Measurements from ENCODE around the gene GUF1.
A peak's percentile ranks its signal among the peaks of the same experiment; 100 is the strongest.

The GUF1 gene

DNA sequence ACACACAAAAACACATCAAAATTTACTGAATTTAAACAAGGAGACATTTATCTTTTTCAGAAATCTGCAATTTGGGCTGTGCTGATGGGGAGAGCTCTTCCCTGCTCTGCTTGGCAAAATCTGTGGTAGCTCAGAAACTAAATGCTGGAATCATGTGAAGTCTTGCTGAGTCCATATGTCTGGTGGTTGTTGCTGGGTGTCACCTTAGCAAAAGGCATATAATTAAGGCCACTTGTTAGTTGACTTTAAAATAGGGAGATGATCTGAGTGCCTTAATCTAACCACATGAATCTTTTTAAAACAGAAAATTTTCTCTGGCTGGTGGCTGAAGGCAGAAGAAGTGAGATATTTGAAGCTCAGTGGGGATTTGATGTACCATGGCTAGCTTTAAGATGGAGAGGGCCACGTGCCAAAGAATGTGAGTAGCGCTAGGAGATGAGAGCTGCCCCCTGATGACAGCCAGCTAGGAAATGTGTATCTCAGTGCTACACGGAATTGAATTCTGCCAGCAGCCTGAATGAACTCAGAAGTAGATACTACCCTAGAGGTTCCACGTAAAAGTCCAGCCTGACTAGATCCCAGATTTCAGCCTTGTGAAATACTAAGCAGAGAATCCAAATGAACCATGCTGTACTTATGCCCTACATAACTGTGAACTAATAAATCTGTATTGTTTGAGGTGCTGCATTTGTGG lies 7.6 kb upstream of the GUF1 start:
- H3K27ac Mint-ChIP-seq = no peak overlapping the region
- H3K36me3 Mint-ChIP-seq (ENCODE audit: low read depth) = no peaks in the 10 kb centered on the region
- H3K9me3 Mint-ChIP-seq = no peaks in the 10 kb centered on the region
- peaks cover 2% of the 10 kb centered on the region for H3K4me1 Mint-ChIP-seq (ENCODE audit: low read depth)
- peaks cover 5% of the 10 kb centered on the region for H3K27me3 Mint-ChIP-seq (ENCODE audit: low read depth)
- no peak overlapping the region for H3K4me3 Mint-ChIP-seq

DNA sequence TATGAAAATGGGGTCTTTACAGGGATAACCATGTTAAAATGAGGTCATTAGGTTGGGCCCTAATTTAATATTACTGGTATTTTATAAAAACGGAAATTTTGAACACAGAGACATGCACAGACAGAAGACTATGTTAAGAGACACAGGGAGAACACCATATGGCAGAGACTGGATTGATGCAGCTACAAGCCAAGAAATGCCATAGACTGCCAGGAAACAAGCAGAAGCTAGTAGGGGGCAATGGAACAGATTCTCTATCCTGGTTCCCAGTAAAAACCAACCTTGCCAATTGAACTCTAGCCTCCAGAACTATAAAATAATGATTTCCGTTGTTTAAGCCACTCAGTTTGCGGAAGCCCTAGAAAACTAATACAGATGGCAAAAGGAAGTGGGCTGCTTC lies 6.6 kb upstream of the GUF1 start:
- Mint-ChIP-seq H3K9me3 (no peaks in the 10 kb centered on the region), H3K4me3 (no peak overlapping the region), H3K27me3 (ENCODE audit: low read depth) (peaks cover 10% of the 10 kb centered on the region), H3K36me3 (ENCODE audit: low read depth) (no peaks in the 10 kb centered on the region), H3K27ac (no peak overlapping the region), H3K4me1 (ENCODE audit: low read depth) (peaks cover 2% of the 10 kb centered on the region)

DNA sequence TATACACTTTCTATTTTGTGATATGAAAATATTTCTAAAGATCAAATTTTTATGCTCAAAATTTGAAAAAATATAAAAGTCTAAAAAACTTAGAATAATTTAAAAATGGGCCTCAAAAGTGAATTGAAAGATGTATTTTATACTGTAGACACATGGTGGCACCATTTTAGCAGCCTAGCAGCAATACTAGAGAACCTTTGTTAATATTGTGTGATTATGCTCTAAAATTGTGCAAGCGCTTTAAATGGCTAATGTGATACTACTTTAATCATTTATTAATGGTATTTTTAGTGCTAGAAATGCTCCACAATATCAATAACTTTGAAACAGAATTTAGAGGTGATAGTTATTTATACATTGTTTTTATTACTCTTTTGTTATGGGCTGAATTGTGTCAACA lies 3.7 kb upstream of the GUF1 start:
- Mint-ChIP-seq H3K4me3 (no peak overlapping the region), H3K9me3 (no peaks in the 10 kb centered on the region), H3K4me1 (ENCODE audit: low read depth) (peaks cover 13% of the 10 kb centered on the region), H3K36me3 (ENCODE audit: low read depth) (peaks cover 1% of the 10 kb centered on the region), H3K27me3 (ENCODE audit: low read depth) (peaks cover 10% of the 10 kb centered on the region), H3K27ac (no peak overlapping the region)

DNA sequence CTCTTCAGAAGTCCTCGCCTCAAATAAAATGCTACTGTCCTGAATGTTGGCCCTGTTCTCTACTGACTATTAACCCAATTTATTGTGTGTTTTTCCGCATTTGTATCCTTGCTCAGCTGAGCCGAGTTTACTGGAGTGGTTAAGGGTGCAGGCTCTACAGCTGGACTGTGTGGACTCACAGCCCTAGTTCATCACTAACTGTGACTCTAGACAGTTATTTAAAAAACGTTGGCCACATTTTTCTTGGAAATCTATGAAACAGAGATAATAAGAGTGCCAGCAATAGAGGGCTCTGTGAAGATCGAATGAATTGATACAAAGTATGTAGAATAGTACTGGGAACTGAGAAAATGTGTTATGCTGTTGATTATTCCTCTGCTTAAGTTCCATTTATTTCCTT lies 2.9 kb upstream of the GUF1 start:
- Mint-ChIP-seq H3K27ac (no peak overlapping the region), H3K4me3 (no peak overlapping the region), H3K27me3 (ENCODE audit: low read depth) (peaks cover 10% of the 10 kb centered on the region), H3K4me1 (ENCODE audit: low read depth) (peaks cover 15% of the 10 kb centered on the region), H3K9me3 (no peaks in the 10 kb centered on the region), H3K36me3 (ENCODE audit: low read depth) (peaks cover 1% of the 10 kb centered on the region)

DNA sequence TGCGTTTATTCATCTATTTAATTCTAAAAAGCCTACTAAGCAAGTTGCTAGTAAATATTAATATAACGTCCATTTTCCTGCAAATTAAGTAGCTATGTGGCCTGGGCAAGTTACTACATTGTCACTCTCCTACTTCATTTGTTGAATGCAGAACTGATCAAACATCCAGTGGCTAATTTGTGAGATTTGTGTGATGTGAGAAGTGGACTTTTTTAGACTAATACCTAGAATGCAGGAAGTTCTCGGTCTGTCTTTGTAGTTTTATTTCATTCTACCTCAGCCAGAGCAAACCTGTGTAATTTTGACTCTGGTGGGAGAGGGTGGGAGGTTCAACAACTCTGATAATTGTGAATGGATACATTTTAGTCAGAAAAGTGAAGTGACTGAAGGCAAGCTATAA lies 840 bp downstream of the GUF1 start:
- Mint-ChIP-seq H3K4me1 (ENCODE audit: low read depth) (peaks cover 28% of the 10 kb centered on the region), H3K9me3 (no peaks in the 10 kb centered on the region), H3K36me3 (ENCODE audit: low read depth) (peaks cover 11% of the 10 kb centered on the region), H3K27me3 (ENCODE audit: low read depth) (peaks cover 5% of the 10 kb centered on the region), H3K27ac (peak overlapping the region; percentile 96), H3K4me3 (peak overlapping the region; percentile 96)

DNA sequence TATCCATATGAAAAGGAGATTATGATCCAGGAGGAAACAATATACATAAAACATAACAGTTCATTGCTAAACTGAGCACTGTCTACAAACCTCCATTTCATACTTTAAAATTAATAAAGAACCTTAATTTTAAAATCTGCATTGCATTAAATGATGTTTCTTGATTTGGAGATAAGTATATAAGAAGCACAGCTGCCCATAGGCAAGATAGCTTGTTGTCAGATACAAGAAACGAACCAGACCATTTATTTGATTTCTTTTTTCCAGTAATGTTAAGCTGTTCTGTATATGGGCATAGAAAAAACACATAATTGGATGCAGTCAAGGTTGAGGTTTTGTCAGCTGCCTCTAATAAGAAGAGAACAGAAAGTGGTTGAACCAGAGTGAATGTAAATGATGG lies 6.4 kb downstream of the GUF1 start:
- H3K36me3 Mint-ChIP-seq (ENCODE audit: low read depth) = peaks cover 46% of the 10 kb centered on the region
- H3K27me3 Mint-ChIP-seq (ENCODE audit: low read depth) = no peaks in the 10 kb centered on the region

DNA sequence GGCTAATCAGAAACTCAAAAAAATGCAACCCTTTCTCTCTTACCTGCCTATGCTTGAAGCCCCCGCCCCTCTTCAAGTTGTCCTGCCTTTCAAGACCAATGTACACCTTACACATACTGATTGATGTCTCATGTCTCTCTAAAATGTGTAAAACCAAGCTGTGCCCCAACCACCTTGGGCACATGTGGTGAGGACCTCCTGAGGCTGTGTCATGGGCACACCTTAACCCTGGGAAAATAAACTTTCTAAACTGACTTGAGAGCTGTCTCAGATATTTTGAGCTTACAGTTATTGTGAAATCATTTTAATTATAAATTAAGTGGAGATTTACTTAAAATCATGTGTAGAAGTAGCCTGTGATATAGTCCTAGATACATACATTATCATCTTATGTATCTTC lies 22.2 kb downstream of the GUF1 start:
- Mint-ChIP-seq H3K27ac (no peak overlapping the region), H3K36me3 (ENCODE audit: low read depth) (peaks cover 27% of the 10 kb centered on the region), H3K27me3 (ENCODE audit: low read depth) (no peaks in the 10 kb centered on the region), H3K4me1 (ENCODE audit: low read depth) (peaks cover 8% of the 10 kb centered on the region), H3K9me3 (no peaks in the 10 kb centered on the region), H3K4me3 (no peak overlapping the region)

More for the DNA sequence above, 6.4 kb downstream of the GUF1 start:
- H3K9me3 Mint-ChIP-seq = no peaks in the 10 kb centered on the region
- H3K27ac Mint-ChIP-seq = no peak overlapping the region
- H3K4me3 Mint-ChIP-seq = no peak overlapping the region
- peaks cover 19% of the 10 kb centered on the region for H3K4me1 Mint-ChIP-seq (ENCODE audit: low read depth)

DNA sequence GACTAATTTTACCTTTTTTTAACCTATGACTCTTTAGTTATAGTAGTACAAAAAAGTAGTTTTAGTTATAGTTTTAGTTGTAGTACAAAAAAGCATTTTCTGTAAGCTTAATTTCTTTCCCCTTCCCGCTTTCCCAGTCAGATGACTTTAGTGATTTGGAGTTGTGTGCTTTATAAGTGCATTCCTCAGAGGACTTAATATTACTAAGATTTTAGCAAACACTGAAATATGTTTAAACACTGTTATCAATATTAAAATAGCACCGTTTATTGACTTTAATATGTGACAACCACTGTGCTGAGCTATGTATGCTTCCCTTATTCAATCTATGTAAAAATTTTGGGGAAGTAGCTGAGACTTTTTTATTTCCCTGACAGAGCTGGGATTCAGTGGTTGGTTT lies 22.8 kb downstream of the GUF1 start:
- Mint-ChIP-seq H3K27me3 (ENCODE audit: low read depth) (no peaks in the 10 kb centered on the region), H3K9me3 (no peaks in the 10 kb centered on the region), H3K4me3 (no peak overlapping the region), H3K27ac (no peak overlapping the region), H3K36me3 (ENCODE audit: low read depth) (peaks cover 24% of the 10 kb centered on the region), H3K4me1 (ENCODE audit: low read depth) (peaks cover 7% of the 10 kb centered on the region)

DNA sequence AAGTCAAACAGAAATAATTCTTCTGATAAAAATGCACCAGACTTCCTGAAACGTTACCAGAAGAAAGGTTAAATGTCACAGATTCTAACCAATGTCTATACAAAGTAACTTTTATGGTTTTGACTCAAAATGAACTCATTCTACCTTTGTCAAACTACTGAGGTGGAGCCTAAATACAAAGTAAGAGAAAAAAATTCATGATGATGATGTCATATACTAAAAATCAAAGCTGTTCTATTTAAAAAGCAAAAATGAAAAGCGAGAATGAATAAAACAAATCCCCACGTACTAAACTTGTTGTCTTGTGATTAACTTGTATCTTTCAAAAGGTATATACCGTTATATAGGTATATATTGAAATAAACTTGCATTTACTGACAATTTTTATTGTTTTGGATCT lies 26.5 kb downstream of the GUF1 start:
- Mint-ChIP-seq H3K4me3 (no peak overlapping the region), H3K36me3 (ENCODE audit: low read depth) (peaks cover 17% of the 10 kb centered on the region), H3K9me3 (no peaks in the 10 kb centered on the region), H3K4me1 (ENCODE audit: low read depth) (peaks cover 7% of the 10 kb centered on the region), H3K27ac (no peak overlapping the region), H3K27me3 (ENCODE audit: low read depth) (no peaks in the 10 kb centered on the region)

DNA sequence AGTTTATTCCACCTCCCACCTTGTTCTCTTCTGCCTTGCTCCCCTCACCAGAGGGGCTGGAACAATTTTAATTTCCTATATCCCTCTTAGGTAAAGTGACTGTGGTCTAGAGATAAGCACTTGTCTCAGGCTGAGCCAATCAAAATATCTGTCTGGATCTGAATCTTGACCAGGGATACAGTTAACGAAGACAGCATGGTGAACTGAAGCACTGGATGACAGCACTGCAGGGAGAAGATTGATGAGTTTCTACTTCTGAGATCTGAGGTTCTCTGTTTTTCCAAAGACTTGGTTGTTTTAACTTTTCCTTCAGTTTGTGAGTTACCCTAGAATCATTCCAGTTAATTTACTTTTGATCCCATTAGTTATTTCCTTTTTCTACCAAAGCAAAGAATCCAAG lies 34.9 kb downstream of the GUF1 start:
- no peaks in the 10 kb centered on the region for H3K4me1 Mint-ChIP-seq (ENCODE audit: low read depth)
- no peak overlapping the region for H3K4me3 Mint-ChIP-seq
- peaks cover 6% of the 10 kb centered on the region for H3K36me3 Mint-ChIP-seq (ENCODE audit: low read depth)
- H3K27me3 Mint-ChIP-seq (ENCODE audit: low read depth) = no peaks in the 10 kb centered on the region
- H3K27ac Mint-ChIP-seq = no peak overlapping the region
- no peaks in the 10 kb centered on the region for H3K9me3 Mint-ChIP-seq

DNA sequence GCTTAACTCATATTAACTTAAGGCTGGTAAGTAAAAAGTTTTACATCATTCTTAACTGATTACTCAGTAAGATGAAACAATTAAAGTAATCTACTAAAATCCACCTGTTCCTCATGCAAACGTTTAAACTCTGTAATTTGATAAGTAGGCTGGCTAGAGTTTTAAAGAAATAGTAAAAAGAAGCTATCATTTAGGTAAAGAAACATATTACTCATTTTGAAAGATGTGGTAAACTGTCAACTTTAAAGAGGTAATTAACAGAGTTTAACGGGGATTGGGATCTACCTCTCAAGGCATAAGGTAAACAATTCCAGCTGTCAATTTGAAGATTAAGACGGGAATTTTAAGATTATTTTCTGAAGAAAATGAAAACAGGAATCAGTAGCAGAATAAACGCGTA lies 38.4 kb downstream of the GUF1 start:
- Mint-ChIP-seq H3K27ac (no peak overlapping the region), H3K4me1 (ENCODE audit: low read depth) (peaks cover 10% of the 10 kb centered on the region), H3K27me3 (ENCODE audit: low read depth) (no peaks in the 10 kb centered on the region), H3K36me3 (ENCODE audit: low read depth) (peaks cover 6% of the 10 kb centered on the region), H3K4me3 (no peak overlapping the region), H3K9me3 (no peaks in the 10 kb centered on the region)

DNA sequence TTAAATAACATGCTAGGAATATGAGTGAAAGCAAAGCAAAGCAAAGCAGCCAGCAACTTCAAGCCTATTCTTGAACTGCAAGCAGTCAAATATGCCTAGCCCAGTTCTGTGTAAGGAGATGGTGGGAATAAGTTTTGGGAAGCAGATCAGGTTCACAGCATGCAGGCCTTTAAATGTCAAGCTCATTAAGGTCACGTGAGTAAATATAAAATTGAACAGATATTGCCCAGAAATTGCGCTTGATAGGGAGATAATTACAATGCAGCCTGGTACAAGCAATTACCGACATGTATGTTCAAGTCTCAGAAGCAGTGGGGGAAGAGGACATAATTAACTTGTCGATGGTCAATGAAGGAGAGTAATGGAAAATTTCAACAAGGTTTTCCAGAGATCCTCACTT lies 42.2 kb downstream of the GUF1 start:
- no peaks in the 10 kb centered on the region for H3K9me3 Mint-ChIP-seq
- H3K4me3 Mint-ChIP-seq = no peak overlapping the region
- no peak overlapping the region for H3K27ac Mint-ChIP-seq
- H3K36me3 Mint-ChIP-seq (ENCODE audit: low read depth) = no peaks in the 10 kb centered on the region
- H3K27me3 Mint-ChIP-seq (ENCODE audit: low read depth) = no peaks in the 10 kb centered on the region
- peaks cover 24% of the 10 kb centered on the region for H3K4me1 Mint-ChIP-seq (ENCODE audit: low read depth)

DNA sequence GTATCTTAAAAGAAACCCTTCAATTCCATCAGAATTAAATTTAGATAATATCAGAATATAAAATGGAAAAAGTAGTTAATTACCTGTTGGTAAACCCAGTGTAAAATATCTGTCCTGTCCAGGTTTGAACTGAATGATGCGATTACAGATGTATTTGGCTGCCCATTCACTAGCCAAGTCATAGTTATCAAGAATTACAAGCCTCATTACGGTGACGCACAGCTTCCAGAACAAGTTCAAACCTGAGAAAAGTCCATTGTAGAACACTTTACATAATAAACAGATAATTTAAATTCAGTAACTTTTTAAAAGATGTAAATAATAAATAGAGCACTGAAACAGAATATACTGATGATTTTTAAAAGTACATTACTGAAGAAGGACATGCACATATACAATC lies 43.8 kb downstream of the GUF1 start:
- Mint-ChIP-seq H3K4me3 (no peak overlapping the region), H3K36me3 (ENCODE audit: low read depth) (no peaks in the 10 kb centered on the region), H3K4me1 (ENCODE audit: low read depth) (peaks cover 36% of the 10 kb centered on the region), H3K27me3 (ENCODE audit: low read depth) (no peaks in the 10 kb centered on the region), H3K27ac (no peak overlapping the region), H3K9me3 (peaks cover 3% of the 10 kb centered on the region)

DNA sequence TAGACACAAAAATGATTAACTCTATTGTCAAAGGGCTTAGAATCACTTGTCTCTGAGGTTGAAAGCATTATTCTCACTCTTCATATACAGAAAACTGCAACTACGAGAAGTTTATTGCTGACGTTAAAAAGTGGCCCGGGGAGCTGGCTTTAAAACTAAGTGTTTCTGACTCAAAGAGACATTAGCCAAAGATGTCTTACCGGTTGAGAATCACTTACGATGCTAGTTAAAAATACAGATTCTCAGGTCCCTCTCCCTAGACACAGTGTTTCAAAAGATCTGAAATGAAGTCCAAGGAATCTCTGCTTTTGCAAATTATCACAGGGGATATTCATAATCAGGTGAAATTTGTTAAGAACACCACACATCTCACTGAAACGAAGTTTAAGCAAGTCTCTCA lies 46.9 kb downstream of the GUF1 start:
- Mint-ChIP-seq H3K27ac (peak overlapping the region; percentile 92), H3K4me3 (peak overlapping the region; percentile 92), H3K9me3 (peaks cover 3% of the 10 kb centered on the region), H3K27me3 (ENCODE audit: low read depth) (no peaks in the 10 kb centered on the region), H3K36me3 (ENCODE audit: low read depth) (no peaks in the 10 kb centered on the region), H3K4me1 (ENCODE audit: low read depth) (peaks cover 33% of the 10 kb centered on the region)

DNA sequence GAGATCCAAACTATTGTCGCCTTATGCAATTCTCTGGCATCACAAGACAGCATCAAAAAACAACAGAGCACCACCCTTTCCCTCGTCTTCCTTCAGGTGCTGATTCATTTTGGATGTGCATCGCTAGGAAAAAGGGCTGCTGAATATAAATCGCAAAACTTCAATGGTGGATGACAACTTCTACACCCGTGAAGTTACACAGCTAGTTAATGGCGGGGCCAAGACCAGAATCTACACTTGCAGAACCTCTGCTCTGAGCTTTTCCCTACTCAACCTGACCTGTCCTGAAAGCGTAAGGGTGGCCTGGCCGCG lies 47.5 kb downstream of the GUF1 start:
- Mint-ChIP-seq H3K27me3 (ENCODE audit: low read depth) (peaks cover 4% of the 10 kb centered on the region), H3K4me3 (peak overlapping the region; percentile 92), H3K27ac (peak overlapping the region; percentile 92), H3K9me3 (peaks cover 3% of the 10 kb centered on the region), H3K4me1 (ENCODE audit: low read depth) (peaks cover 30% of the 10 kb centered on the region), H3K36me3 (ENCODE audit: low read depth) (no peaks in the 10 kb centered on the region)

Measured in T-helper 1 cell treated with Interleukin-12 subunit alpha and Interleukin-12 subunit beta and Interleukin-4 antibody, amounts not matched to agents 30 μg/mL and 1 μg/mL, for 36 hours (primary cell).